GM12801 (cell line): Measurements from ENCODE around the gene CD44.

ENCODE experiments used
- TF ChIP-seq, protein P1 (sequence below): IDR thresholded peaks from one replicate; pipeline ENCODE4 v1.5.1; 2011; ENCODE audit warnings: control low read depth; ENCODE audit not compliant: insufficient read length; ENCODE audit errors: extremely low read depth

Gene CD44

DNA sequence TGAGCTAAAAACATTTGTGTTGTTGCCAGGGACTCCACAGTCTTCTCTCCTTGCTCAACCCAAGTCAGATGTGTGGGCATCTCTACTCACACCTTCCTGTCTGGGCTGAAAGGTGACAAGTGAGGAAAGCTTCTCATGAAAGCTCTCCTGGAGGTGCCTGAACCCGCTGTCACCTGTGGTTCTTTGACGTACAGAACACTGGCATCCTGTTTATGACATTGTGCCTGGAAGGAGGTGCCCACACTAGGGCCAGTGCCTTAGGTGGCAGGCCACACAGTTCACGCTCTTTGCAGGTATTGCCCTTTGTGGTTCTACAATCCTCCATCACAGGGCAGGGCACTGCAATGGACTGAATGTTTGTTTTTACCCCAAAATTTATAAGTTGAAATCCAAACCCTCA is 108.5 kb downstream of the CD44 start:
- TF ChIP-seq, protein P1, sequence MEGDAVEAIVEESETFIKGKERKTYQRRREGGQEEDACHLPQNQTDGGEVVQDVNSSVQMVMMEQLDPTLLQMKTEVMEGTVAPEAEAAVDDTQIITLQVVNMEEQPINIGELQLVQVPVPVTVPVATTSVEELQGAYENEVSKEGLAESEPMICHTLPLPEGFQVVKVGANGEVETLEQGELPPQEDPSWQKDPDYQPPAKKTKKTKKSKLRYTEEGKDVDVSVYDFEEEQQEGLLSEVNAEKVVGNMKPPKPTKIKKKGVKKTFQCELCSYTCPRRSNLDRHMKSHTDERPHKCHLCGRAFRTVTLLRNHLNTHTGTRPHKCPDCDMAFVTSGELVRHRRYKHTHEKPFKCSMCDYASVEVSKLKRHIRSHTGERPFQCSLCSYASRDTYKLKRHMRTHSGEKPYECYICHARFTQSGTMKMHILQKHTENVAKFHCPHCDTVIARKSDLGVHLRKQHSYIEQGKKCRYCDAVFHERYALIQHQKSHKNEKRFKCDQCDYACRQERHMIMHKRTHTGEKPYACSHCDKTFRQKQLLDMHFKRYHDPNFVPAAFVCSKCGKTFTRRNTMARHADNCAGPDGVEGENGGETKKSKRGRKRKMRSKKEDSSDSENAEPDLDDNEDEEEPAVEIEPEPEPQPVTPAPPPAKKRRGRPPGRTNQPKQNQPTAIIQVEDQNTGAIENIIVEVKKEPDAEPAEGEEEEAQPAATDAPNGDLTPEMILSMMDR: no peak

DNA sequence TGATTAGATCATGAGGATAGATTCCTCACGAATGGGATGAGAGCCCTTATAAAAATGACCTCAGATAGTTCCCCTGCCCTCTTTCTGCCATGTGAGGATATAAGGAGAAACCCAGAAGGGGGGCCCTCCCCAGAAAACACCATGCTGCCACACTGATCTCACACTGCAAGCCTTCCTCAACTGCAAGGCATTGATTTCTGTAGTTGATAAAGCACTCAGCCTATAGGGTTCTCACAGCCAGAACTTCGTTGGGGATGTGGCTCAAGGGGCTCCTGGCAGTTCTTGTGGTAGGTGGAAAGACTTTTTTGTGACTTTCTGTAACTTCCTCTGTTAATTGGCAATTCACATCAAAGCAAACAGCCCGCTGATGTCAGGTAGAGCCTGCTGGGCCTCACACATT is 108.9 kb downstream of the CD44 start:
- TF ChIP-seq, protein P1: no peak

DNA sequence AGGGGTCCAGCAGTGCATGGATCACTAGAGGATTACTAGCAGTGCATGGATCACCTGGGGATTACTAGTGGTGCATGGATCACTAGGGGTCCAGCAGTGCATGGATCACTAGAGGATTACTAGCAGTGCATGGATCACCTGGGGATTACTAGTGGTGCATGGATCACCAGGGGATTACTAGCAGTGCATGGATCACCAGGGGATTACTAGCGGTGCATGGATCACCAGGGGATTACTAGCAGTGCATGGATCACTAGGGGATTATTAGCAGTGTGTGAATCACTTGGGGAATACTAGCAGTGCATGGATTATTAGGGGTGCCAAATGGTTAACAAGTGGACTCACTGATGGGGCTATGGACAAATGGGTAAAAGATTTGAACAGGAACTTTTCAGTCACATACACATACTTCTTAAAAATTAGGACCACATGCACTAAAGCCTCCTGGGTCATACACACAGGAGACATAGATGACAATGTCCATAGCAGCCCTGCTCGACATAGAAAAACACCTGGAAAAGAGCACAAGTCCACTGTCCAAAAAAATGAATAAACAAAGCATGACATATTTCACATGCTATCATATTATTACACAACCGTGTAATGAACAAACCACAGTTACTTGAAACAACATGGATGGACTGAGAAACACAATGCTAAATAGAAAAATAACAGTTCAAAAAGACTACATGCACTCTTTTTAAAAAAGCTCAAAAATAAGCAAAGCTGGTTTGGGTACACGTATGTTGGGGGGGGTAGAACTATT is 109.8 kb downstream of the CD44 start:
- TF ChIP-seq, protein P1: no peak

DNA sequence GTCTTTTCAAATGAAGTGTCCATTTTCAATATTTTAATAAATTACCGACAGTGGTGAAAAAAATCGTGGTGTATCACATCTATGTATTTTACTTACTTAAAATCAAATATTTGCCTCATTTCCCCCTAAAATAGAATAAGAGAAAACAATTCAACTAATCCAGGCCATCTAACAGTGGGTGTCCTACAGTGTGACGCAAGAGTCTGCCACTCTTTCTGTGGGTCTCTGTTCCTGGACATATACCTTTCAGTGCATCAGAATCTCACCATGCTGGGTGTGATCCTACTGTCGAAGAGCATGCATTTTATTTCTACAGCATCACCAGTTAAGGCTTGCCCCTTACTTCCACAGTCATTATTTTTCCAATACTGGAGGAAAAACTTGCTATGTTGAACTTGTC is 111.2 kb downstream of the CD44 start:
- TF ChIP-seq, protein P1: no peak

DNA sequence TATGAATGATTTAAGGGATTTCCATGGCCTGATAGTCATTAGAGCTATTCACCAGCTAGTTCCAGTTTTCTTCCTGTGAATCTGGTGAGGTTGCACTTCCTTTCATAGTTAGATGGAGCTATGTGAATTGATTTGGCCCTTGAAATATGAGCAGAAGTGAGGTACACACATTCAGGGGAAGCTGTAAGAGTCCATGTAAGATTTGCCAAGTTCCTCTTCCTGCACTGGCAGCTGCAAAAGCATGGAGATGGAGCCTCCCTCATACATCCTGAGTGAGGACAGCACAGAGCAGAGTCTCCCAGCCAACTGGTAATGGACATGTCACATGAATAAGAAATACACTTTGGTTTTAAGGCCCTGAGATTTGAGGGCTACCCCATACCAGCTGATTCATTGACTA is 111.7 kb downstream of the CD44 start:
- TF ChIP-seq, protein P1: no peak

DNA sequence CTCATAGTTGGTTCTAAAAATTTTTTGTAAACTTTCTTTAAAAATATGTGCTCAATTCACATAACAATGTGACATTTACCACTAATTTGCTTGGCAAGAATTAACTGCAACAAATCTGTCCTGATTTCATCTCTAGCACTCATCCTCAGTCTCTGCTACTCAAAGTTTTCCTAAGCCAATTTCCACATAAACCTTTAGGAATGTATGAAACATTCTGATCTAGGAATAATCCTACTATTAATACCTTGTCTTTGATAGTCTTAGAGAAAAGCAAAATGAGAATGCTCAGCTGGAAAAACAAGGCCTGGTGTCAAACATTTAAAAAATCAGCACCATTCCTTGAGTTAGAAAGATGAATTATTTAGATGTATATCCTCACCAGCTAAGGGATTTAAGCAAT is 114.3 kb downstream of the CD44 start:
- TF ChIP-seq, protein P1: no peak

DNA sequence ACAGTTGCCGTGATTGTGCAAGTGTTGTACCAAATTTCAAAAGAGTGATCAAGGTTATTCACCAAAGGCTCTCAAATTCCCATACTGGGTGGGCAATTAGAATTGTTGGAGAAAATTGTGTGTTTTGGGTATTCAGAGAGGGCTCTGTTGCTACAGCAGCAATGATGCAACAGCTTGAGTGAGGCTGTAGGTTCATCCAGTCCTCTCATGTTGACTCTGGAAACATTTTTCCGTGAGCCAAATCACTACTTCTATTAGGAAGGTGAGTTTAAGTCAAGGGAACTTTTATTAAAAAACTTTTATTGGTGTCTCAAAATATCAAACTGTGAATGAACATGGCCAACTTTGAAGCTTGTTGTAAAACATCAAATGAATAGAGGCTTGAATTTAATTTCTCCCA is 116.5 kb downstream of the CD44 start:
- TF ChIP-seq, protein P1: no peak
